Measurements from ENCODE around the gene NMNAT2. TPM values are rescaled to one million over a fixed set of nuclear protein-coding genes. Genes with fewer than 3 reads are reported as not detected.

NMNAT2 gene
- polyA plus RNA-seq, 4 donors, result 0.34 to 2.3 TPM; not detected in 2

- Histone ChIP-seq H3K9me3 (ENCODE audit: control insufficient read depth in 2 of 2, insufficient read depth in 1 of 2, low read depth in 1 of 2, low read length in 1 of 2) (no peaks in the 10 kb centered on the region), H3K27ac (ENCODE audit: low read depth in 1 of 3, low read length in 2 of 3) (no peak overlapping the region)
- no peak for FAIRE-seq
Observed at GRCh38 chr1:183454377-183454776, 36.2 kb upstream of the NMNAT2 start.

GRCh38 chr1:183450093-183450492 lies 31.9 kb upstream of the NMNAT2 start:
- Histone ChIP-seq H3K9me3 (ENCODE audit: control insufficient read depth in 2 of 2, insufficient read depth in 1 of 2, low read depth in 1 of 2, low read length in 1 of 2) (no peaks in the 10 kb centered on the region), H3K27me3 (ENCODE audit: control insufficient read depth in 3 of 3, insufficient read depth in 3 of 3, low read length in 3 of 3) (no peaks in the 10 kb centered on the region), H3K4me3 (ENCODE audit: low read depth in 1 of 3, low read length in 3 of 3) (no peak overlapping the region), H3K27ac (ENCODE audit: low read depth in 1 of 3, low read length in 2 of 3) (no peak overlapping the region), H3K36me3 (ENCODE audit: control insufficient read depth in 3 of 3, insufficient read depth in 2 of 3, low read depth in 1 of 3, low read length in 3 of 3) (no peaks in the 10 kb centered on the region), H3K4me1 (ENCODE audit: control insufficient read depth in 3 of 3, insufficient read depth in 2 of 3, low read depth in 1 of 3, low read length in 2 of 3) (no peaks in the 10 kb centered on the region)
- DNase-seq (no peak), FAIRE-seq (no peak)
- WGBS, 3 donors, result 22 to 35% (median 32%) methylated on average over 2 of the region's 2 CpGs

More at GRCh38 chr1:183454377-183454776, 36.2 kb upstream of the NMNAT2 start:
- DNase-seq, result no peak
- 50 to 76% (median 71%) methylated on average over 2 of the region's 2 CpGs for WGBS, 3 donors
- Histone ChIP-seq H3K4me1 (ENCODE audit: control insufficient read depth in 3 of 3, insufficient read depth in 2 of 3, low read depth in 1 of 3, low read length in 2 of 3) (no peaks in the 10 kb centered on the region), H3K4me3 (ENCODE audit: low read depth in 1 of 3, low read length in 3 of 3) (no peak overlapping the region), H3K36me3 (ENCODE audit: control insufficient read depth in 3 of 3, insufficient read depth in 2 of 3, low read depth in 1 of 3, low read length in 3 of 3) (no peaks in the 10 kb centered on the region), H3K27me3 (ENCODE audit: control insufficient read depth in 3 of 3, insufficient read depth in 3 of 3, low read length in 3 of 3) (no peaks in the 10 kb centered on the region)

- DNase-seq, result no peak
- Histone ChIP-seq H3K36me3 (ENCODE audit: control insufficient read depth in 3 of 3, insufficient read depth in 2 of 3, low read depth in 1 of 3, low read length in 3 of 3) (no peaks in the 10 kb centered on the region), H3K27me3 (ENCODE audit: control insufficient read depth in 3 of 3, insufficient read depth in 3 of 3, low read length in 3 of 3) (no peaks in the 10 kb centered on the region), H3K4me3 (ENCODE audit: low read depth in 1 of 3, low read length in 3 of 3) (no peak overlapping the region), H3K27ac (ENCODE audit: low read depth in 1 of 3, low read length in 2 of 3) (no peak overlapping the region), H3K9me3 (ENCODE audit: control insufficient read depth in 2 of 2, insufficient read depth in 1 of 2, low read depth in 1 of 2, low read length in 1 of 2) (no peaks in the 10 kb centered on the region), H3K4me1 (ENCODE audit: control insufficient read depth in 3 of 3, insufficient read depth in 2 of 3, low read depth in 1 of 3, low read length in 2 of 3) (no peaks in the 10 kb centered on the region)
- no peak for FAIRE-seq
- 86 to 88% (median 86%) methylated on average over 13 of the region's 13 CpGs for WGBS, 3 donors
Observed at GRCh38 chr1:183449223-183449770, 31.1 kb upstream of the NMNAT2 start.

GRCh38 chr1:183444243-183444642 lies 26.1 kb upstream of the NMNAT2 start:
- WGBS, 3 donors, result 54 to 77% (median 65%) methylated on average over 3 of the region's 3 CpGs
- FAIRE-seq, result no peak
- Histone ChIP-seq H3K27ac (ENCODE audit: low read depth in 1 of 3, low read length in 2 of 3) (no peak overlapping the region), H3K4me3 (ENCODE audit: low read depth in 1 of 3, low read length in 3 of 3) (no peak overlapping the region), H3K27me3 (ENCODE audit: control insufficient read depth in 3 of 3, insufficient read depth in 3 of 3, low read length in 3 of 3) (no peaks in the 10 kb centered on the region), H3K4me1 (ENCODE audit: control insufficient read depth in 3 of 3, insufficient read depth in 2 of 3, low read depth in 1 of 3, low read length in 2 of 3) (no peaks in the 10 kb centered on the region), H3K9me3 (ENCODE audit: control insufficient read depth in 2 of 2, insufficient read depth in 1 of 2, low read depth in 1 of 2, low read length in 1 of 2) (no peaks in the 10 kb centered on the region), H3K36me3 (ENCODE audit: control insufficient read depth in 3 of 3, insufficient read depth in 2 of 3, low read depth in 1 of 3, low read length in 3 of 3) (no peaks in the 10 kb centered on the region)
- no peak for DNase-seq

GRCh38 chr1:183443466-183443865 lies 25.3 kb upstream of the NMNAT2 start:
- DNase-seq (no peak), FAIRE-seq (no peak)
- no peak overlapping the region for H3K27ac ChIP-seq (ENCODE audit: low read depth in 1 of 3, low read length in 2 of 3)
- H3K4me3 ChIP-seq (ENCODE audit: low read depth in 1 of 3, low read length in 3 of 3), result no peak overlapping the region
- 32 to 44% (median 39%) methylated on average over 1 of the region's 1 CpG for WGBS, 3 donors
- H3K27me3 ChIP-seq (ENCODE audit: control insufficient read depth in 3 of 3, insufficient read depth in 3 of 3, low read length in 3 of 3), result no peaks in the 10 kb centered on the region
- no peaks in the 10 kb centered on the region for H3K4me1 ChIP-seq (ENCODE audit: control insufficient read depth in 3 of 3, insufficient read depth in 2 of 3, low read depth in 1 of 3, low read length in 2 of 3)
- no peaks in the 10 kb centered on the region for H3K9me3 ChIP-seq (ENCODE audit: control insufficient read depth in 2 of 2, insufficient read depth in 1 of 2, low read depth in 1 of 2, low read length in 1 of 2)
- no peaks in the 10 kb centered on the region for H3K36me3 ChIP-seq (ENCODE audit: control insufficient read depth in 3 of 3, insufficient read depth in 2 of 3, low read depth in 1 of 3, low read length in 3 of 3)

- H3K9me3 ChIP-seq (ENCODE audit: control insufficient read depth in 2 of 2, insufficient read depth in 1 of 2, low read depth in 1 of 2, low read length in 1 of 2), result no peaks in the 10 kb centered on the region
- DNase-seq (no peak), FAIRE-seq (no peak)
- H3K4me3 ChIP-seq (ENCODE audit: low read depth in 1 of 3, low read length in 3 of 3), result no peak overlapping the region
- H3K27ac ChIP-seq (ENCODE audit: low read depth in 1 of 3, low read length in 2 of 3), result no peak overlapping the region
- 80 to 93% (median 88%) methylated on average over 2 of the region's 2 CpGs for WGBS, 3 donors
- H3K4me1 ChIP-seq (ENCODE audit: control insufficient read depth in 3 of 3, insufficient read depth in 2 of 3, low read depth in 1 of 3, low read length in 2 of 3), result no peaks in the 10 kb centered on the region
- no peaks in the 10 kb centered on the region for H3K27me3 ChIP-seq (ENCODE audit: control insufficient read depth in 3 of 3, insufficient read depth in 3 of 3, low read length in 3 of 3)
- H3K36me3 ChIP-seq (ENCODE audit: control insufficient read depth in 3 of 3, insufficient read depth in 2 of 3, low read depth in 1 of 3, low read length in 3 of 3), result no peaks in the 10 kb centered on the region
Observed at GRCh38 chr1:183443011-183443410, 24.8 kb upstream of the NMNAT2 start.

GRCh38 chr1:183438060-183438459 lies 19.9 kb upstream of the NMNAT2 start:
- Histone ChIP-seq H3K36me3 (ENCODE audit: control insufficient read depth in 3 of 3, insufficient read depth in 2 of 3, low read depth in 1 of 3, low read length in 3 of 3) (no peaks in the 10 kb centered on the region), H3K4me3 (ENCODE audit: low read depth in 1 of 3, low read length in 3 of 3) (no peak overlapping the region), H3K4me1 (ENCODE audit: control insufficient read depth in 3 of 3, insufficient read depth in 2 of 3, low read depth in 1 of 3, low read length in 2 of 3) (no peaks in the 10 kb centered on the region), H3K27ac (ENCODE audit: low read depth in 1 of 3, low read length in 2 of 3) (no peak overlapping the region), H3K27me3 (ENCODE audit: control insufficient read depth in 3 of 3, insufficient read depth in 3 of 3, low read length in 3 of 3) (no peaks in the 10 kb centered on the region), H3K9me3 (ENCODE audit: control insufficient read depth in 2 of 2, insufficient read depth in 1 of 2, low read depth in 1 of 2, low read length in 1 of 2) (no peaks in the 10 kb centered on the region)
- no peak for FAIRE-seq
- WGBS, 3 donors, result 81 to 90% (median 85%) methylated on average over 2 of the region's 2 CpGs
- no peak for DNase-seq

- no peak for DNase-seq
- Histone ChIP-seq H3K4me3 (ENCODE audit: low read depth in 1 of 3, low read length in 3 of 3) (no peak overlapping the region), H3K27ac (ENCODE audit: low read depth in 1 of 3, low read length in 2 of 3) (no peak overlapping the region), H3K4me1 (ENCODE audit: control insufficient read depth in 3 of 3, insufficient read depth in 2 of 3, low read depth in 1 of 3, low read length in 2 of 3) (no peaks in the 10 kb centered on the region), H3K36me3 (ENCODE audit: control insufficient read depth in 3 of 3, insufficient read depth in 2 of 3, low read depth in 1 of 3, low read length in 3 of 3) (no peaks in the 10 kb centered on the region), H3K27me3 (ENCODE audit: control insufficient read depth in 3 of 3, insufficient read depth in 3 of 3, low read length in 3 of 3) (no peaks in the 10 kb centered on the region), H3K9me3 (ENCODE audit: control insufficient read depth in 2 of 2, insufficient read depth in 1 of 2, low read depth in 1 of 2, low read length in 1 of 2) (no peaks in the 10 kb centered on the region)
- WGBS, 3 donors, result 75 to 88% (median 87%) methylated on average over 2 of the region's 2 CpGs
- no peak for FAIRE-seq
Observed at GRCh38 chr1:183435497-183435896, 17.3 kb upstream of the NMNAT2 start.

- FAIRE-seq, result no peak
- H3K27me3 ChIP-seq (ENCODE audit: control insufficient read depth in 3 of 3, insufficient read depth in 3 of 3, low read length in 3 of 3), result peaks cover 0 to 2% (median 0%) of the 10 kb centered on the region in 3 donors
- 11 to 44% (median 13%) methylated on average over 1 of the region's 1 CpG for WGBS, 3 donors
- no peaks in the 10 kb centered on the region for H3K36me3 ChIP-seq (ENCODE audit: control insufficient read depth in 3 of 3, insufficient read depth in 2 of 3, low read depth in 1 of 3, low read length in 3 of 3)
- H3K27ac ChIP-seq (ENCODE audit: low read depth in 1 of 3, low read length in 2 of 3), result no peak overlapping the region
- H3K4me3 ChIP-seq (ENCODE audit: low read depth in 1 of 3, low read length in 3 of 3), result no peak overlapping the region
- H3K4me1 ChIP-seq (ENCODE audit: control insufficient read depth in 3 of 3, insufficient read depth in 2 of 3, low read depth in 1 of 3, low read length in 2 of 3), result no peaks in the 10 kb centered on the region
- no peaks in the 10 kb centered on the region for H3K9me3 ChIP-seq (ENCODE audit: control insufficient read depth in 2 of 2, insufficient read depth in 1 of 2, low read depth in 1 of 2, low read length in 1 of 2)
- DNase-seq, result no peak
Observed at GRCh38 chr1:183433703-183434102, 15.5 kb upstream of the NMNAT2 start.
